H1 (cell line): ENCODE results near the gene UBD. TPM values are rescaled to one million over a fixed set of nuclear protein-coding genes. Genes with fewer than 3 reads are reported as not detected.

Experiments used
- CTCF ChIA-PET: fragments of 300-600 bp; sonication (Branson Sonifier 250); formaldehyde crosslinking; loops from one replicate; lab custom pipeline; 2021; ENCODE audit not compliant: partially characterized antibody; lab: Charles Lee
- POLR2A ChIA-PET: fragments of 300-600 bp; sonication (Branson Sonifier 250); formaldehyde crosslinking; loops from one replicate; lab custom pipeline; 2021; ENCODE audit warnings: inconsistent platforms; ENCODE audit not compliant: partially characterized antibody; lab: Charles Lee
- DNase-seq, 2 experiments: peaks; one replicate each; pipeline versions ENCODE4 v3.0.0 to v3.0.0-alpha.2; 2010 to 2022; ENCODE audit warnings: low spot score in 2 of 2, low read depth in 1 of 2, mixed read lengths in 1 of 2
- FAIRE-seq: peaks from 2 replicates; lab custom pipeline; 2011; peaks lifted over from hg19 to GRCh38; lab: Jason Lieb, UNC
- H2AFZ ChIP-seq: 2 replicates; pipeline ENCODE4 v1.8.1; 2012; ENCODE audit warnings: low read length, inconsistent platforms
- H2AK5ac ChIP-seq: 2 replicates; pipeline ENCODE4 v1.6.1; 2013; ENCODE audit warnings: low read depth, low read length
- H2BK120ac ChIP-seq: replicated peaks from 2 replicates; pipeline ENCODE3; 2013; ENCODE audit warnings: low read depth, low read length, inconsistent platforms
- H2BK12ac ChIP-seq: 2 replicates; pipeline ENCODE4 v1.6.1; 2013; ENCODE audit warnings: low read depth, low read length
- H2BK15ac ChIP-seq: 2 replicates; pipeline ENCODE4 v1.6.1; 2013; ENCODE audit warnings: low read length
- H2BK20ac ChIP-seq: 2 replicates; pipeline ENCODE4 v1.6.1; 2013; ENCODE audit warnings: low read length
- H2BK5ac ChIP-seq: 2 replicates; pipeline ENCODE4 v1.6.1; 2013; ENCODE audit warnings: low read depth, low read length
- H3K14ac ChIP-seq: 2 replicates; pipeline ENCODE4 v1.6.1; 2013; ENCODE audit warnings: inconsistent platforms; ENCODE audit not compliant: insufficient read length
- H3K18ac ChIP-seq: 2 replicates; pipeline ENCODE4 v1.6.1; 2013; ENCODE audit warnings: low read length; ENCODE audit errors: extremely low read depth
- H3K23ac ChIP-seq: 2 replicates; pipeline ENCODE4 v1.6.1; 2013; ENCODE audit warnings: inconsistent platforms; ENCODE audit not compliant: insufficient read length
- H3K23me2 ChIP-seq: 2 replicates; pipeline ENCODE4 v1.6.1; 2013; ENCODE audit warnings: low read depth, low read length
- H3K27ac ChIP-seq: 2 replicates; pipeline ENCODE4 v1.6.1; 2011; ENCODE audit warnings: low read depth, low read length, inconsistent platforms
- H3K27me3 ChIP-seq, 4 experiments: replicated peaks in 1 of 4; 1 replicate in 1 of 4; 2 replicates in 3 of 4; pipeline versions ENCODE4 v1.6.1 to v1.8.1; 2011 to 2013; ENCODE audit warnings: low read length in 3 of 4, mild to moderate bottlenecking in 3 of 4, inconsistent platforms in 2 of 4, mixed read lengths in 2 of 4, moderate library complexity in 1 of 4; ENCODE audit not compliant: control insufficient read depth in 3 of 4, insufficient read depth in 3 of 4; ENCODE audit errors: extremely low read depth in 1 of 4
- H3K36me3 ChIP-seq, 4 experiments: 2 replicates each; pipeline versions ENCODE4 v1.6.1 to v1.8.1; 2011 to 2013; ENCODE audit warnings: mild to moderate bottlenecking in 4 of 4, low read length in 3 of 4, moderate library complexity in 2 of 4, control low read depth in 1 of 4, inconsistent platforms in 1 of 4; ENCODE audit not compliant: insufficient read depth in 4 of 4, control insufficient read depth in 2 of 4
- H3K4ac ChIP-seq: replicated peaks from 2 replicates; pipeline ENCODE3; 2013; ENCODE audit warnings: low read length, low read depth, mixed read lengths, inconsistent platforms; ENCODE audit not compliant: insufficient read length
- H3K4me1 ChIP-seq, 4 experiments: replicated peaks in 1 of 4; 1 replicate in 1 of 4; 2 replicates in 3 of 4; pipeline versions ENCODE4 v1.6.1 to v1.8.1; 2011 to 2013; ENCODE audit warnings: low read length in 3 of 4, inconsistent platforms in 2 of 4, mixed read lengths in 1 of 4; ENCODE audit not compliant: insufficient read depth in 4 of 4, control insufficient read depth in 3 of 4
- H3K4me2 ChIP-seq, 2 experiments: 2 replicates each; pipeline versions ENCODE4 v1.6.1 to v1.8.1; 2011 to 2013; ENCODE audit warnings: low read depth in 2 of 2, low read length in 2 of 2, control low read depth in 1 of 2, inconsistent platforms in 1 of 2, mild to moderate bottlenecking in 1 of 2; ENCODE audit not compliant: insufficient read depth in 1 of 2
- H3K4me3 ChIP-seq, 4 experiments: fragments of 200-600, 300-600 bp in 1 of 4; sonication (generic), shearing (Covaris generic), sonication (Bioruptor Twin) in 1 of 4; 2 replicates each; pipeline versions ENCODE4 v1.5.1 to v1.8.1; 2011 to 2016; ENCODE audit warnings: low read length in 4 of 4, low read depth in 3 of 4, control low read depth in 2 of 4, inconsistent platforms in 2 of 4, mild to moderate bottlenecking in 2 of 4, mixed read lengths in 1 of 4, moderate library complexity in 1 of 4; ENCODE audit not compliant: insufficient read depth in 2 of 4; ENCODE audit errors: extremely low read depth in 1 of 4
- H3K56ac ChIP-seq: replicated peaks from 2 replicates; pipeline ENCODE3; 2013; ENCODE audit warnings: low read depth, mild to moderate bottlenecking, mixed read lengths, low read length, inconsistent platforms; ENCODE audit not compliant: insufficient read length
- H3K79me1 ChIP-seq: 2 replicates; pipeline ENCODE4 v1.6.1; 2013; ENCODE audit warnings: low read depth, low read length, control low read depth
- H3K79me2 ChIP-seq, 2 experiments: 2 replicates each; pipeline versions ENCODE4 v1.6.1 to v1.8.1; 2012 to 2013; ENCODE audit warnings: low read length in 2 of 2, mild to moderate bottlenecking in 2 of 2, inconsistent platforms in 1 of 2; ENCODE audit not compliant: insufficient read depth in 2 of 2, control insufficient read depth in 1 of 2
- H3K9ac ChIP-seq, 4 experiments: replicated peaks in 1 of 4; 1 replicate in 1 of 4; 2 replicates in 3 of 4; pipeline versions ENCODE4 v1.6.1 to v1.8.1; 2011 to 2013; ENCODE audit warnings: low read depth in 3 of 4, low read length in 3 of 4, control low read depth in 2 of 4, mild to moderate bottlenecking in 2 of 4, moderate library complexity in 2 of 4, inconsistent platforms in 1 of 4; ENCODE audit errors: extremely low read depth in 1 of 4
- H3K9me3 ChIP-seq, 2 experiments: 2 replicates each; pipeline versions ENCODE4 v1.6.1 to v1.8.1; 2012 to 2013; ENCODE audit warnings: mild to moderate bottlenecking in 2 of 2, moderate library complexity in 2 of 2, control low read depth in 1 of 2, inconsistent platforms in 1 of 2, low read depth in 1 of 2, low read length in 1 of 2, mixed read lengths in 1 of 2; ENCODE audit not compliant: insufficient read depth in 2 of 2
- H4K20me1 ChIP-seq, 2 experiments: replicated peaks in 1 of 2; 2 replicates each; pipeline versions ENCODE3 to v1.8.1; 2011 to 2013; ENCODE audit warnings: inconsistent platforms in 2 of 2, low read length in 2 of 2, mild to moderate bottlenecking in 1 of 2; ENCODE audit not compliant: insufficient read depth in 2 of 2, control insufficient read depth in 1 of 2
- H4K5ac ChIP-seq: 2 replicates; pipeline ENCODE4 v1.6.1; 2013; ENCODE audit warnings: low read length, low read depth, mixed read lengths, inconsistent platforms; ENCODE audit not compliant: insufficient read length
- H4K8ac ChIP-seq: 2 replicates; pipeline ENCODE4 v1.8.0; 2013; ENCODE audit warnings: mild to moderate bottlenecking, moderate library complexity, low read length, inconsistent platforms; ENCODE audit not compliant: insufficient read depth; ENCODE audit errors: extremely low read depth
- H4K91ac ChIP-seq: replicated peaks from 2 replicates; pipeline ENCODE3; 2013; ENCODE audit warnings: low read length, mixed read lengths, inconsistent platforms; ENCODE audit not compliant: insufficient read length
- CREB1 ChIP-seq: IDR thresholded peaks from 2 replicates; pipeline ENCODE4 v1.6.1; 2012; ENCODE audit warnings: inconsistent platforms
- EZH2 ChIP-seq: fragments of 200-600 bp; sonication (generic); IDR thresholded peaks from 2 replicates; pipeline ENCODE4 v1.7.1; 2012; ENCODE audit warnings: low read depth, mild to moderate bottlenecking, moderate library complexity, low read length, inconsistent platforms; ENCODE audit not compliant: severe bottlenecking
- HDAC6 ChIP-seq: IDR thresholded peaks from one replicate; pipeline ENCODE4 v1.7.1; 2012; ENCODE audit warnings: low read depth, mild to moderate bottlenecking, inconsistent platforms, low read length, moderate library complexity
- JUN ChIP-seq: IDR thresholded peaks from 2 replicates; pipeline ENCODE4 v1.6.1; 2011; ENCODE audit warnings: low read depth, mild to moderate bottlenecking, improper control_type of control experiment, low read length
- KDM4A ChIP-seq: IDR thresholded peaks from one replicate; pipeline ENCODE4 v1.7.1; 2012; ENCODE audit warnings: low read depth, mild to moderate bottlenecking, moderate library complexity, low read length, inconsistent platforms; ENCODE audit not compliant: severe bottlenecking
- MAFK ChIP-seq: IDR thresholded peaks from 2 replicates; pipeline ENCODE4 v1.6.1; 2012; ENCODE audit warnings: low read depth, mild to moderate bottlenecking, improper control_type of control experiment, low read length
- POLR2AphosphoS5 ChIP-seq: IDR thresholded peaks from 2 replicates; pipeline ENCODE4 v1.6.1; 2011; ENCODE audit warnings: low read depth, low read length
- SIX5 ChIP-seq: IDR thresholded peaks from 2 replicates; pipeline ENCODE4 v1.6.1; 2011; ENCODE audit warnings: mild to moderate bottlenecking, low read depth, low read length
- SRF ChIP-seq: IDR thresholded peaks from 2 replicates; pipeline ENCODE4 v1.6.1; 2011; ENCODE audit warnings: mild to moderate bottlenecking, low read depth, low read length, moderate library complexity
- WGBS, 2 experiments: shearing (Covaris generic) in 1 of 2; methylation state at CpG; one replicate each; pipeline versions ENCODE4 v1.1.6 to v1.1.7; 2013 to 2015; ENCODE audit warnings: low lambda C conversion rate in 2 of 2, mixed read lengths in 2 of 2, inconsistent platforms in 1 of 2, low coverage in 1 of 2, missing lambda C conversion rate in 1 of 2; ENCODE audit not compliant: insufficient replicate concordance in 2 of 2, insufficient coverage in 1 of 2, insufficient read length in 1 of 2; ENCODE audit errors: extremely low coverage in 1 of 2, missing lambda C conversion rate in 1 of 2; 5-methylcytosine and 5-hydroxymethylcytosine counted together
- polyA plus RNA-seq, 7 experiments: library from polyadenylated mRNA; depleted of rRNA in 3 of 7; stranded (reverse) in 5 of 7; unstranded in 2 of 7; fragments of >200 nt in 5 of 7; fragments of 200-250 nt in 2 of 7; gene quantifications; 1 replicate in 5 of 7; 2 replicates in 1 of 7; 4 replicates in 1 of 7; pipeline versions ENCODE4 v1.2.1 to v1.2.3, GENCODE V29; 2011 to 2013; ENCODE audit warnings: missing spikeins in 2 of 7, mixed read lengths in 2 of 7
- total RNA-seq: library from RNA; stranded (reverse); fragmentation: NEBNext Ultra II Directional; extraction: Animal tissue kit (Norgen Biotek cat#: 25700); gene quantifications from 2 replicates; pipeline ENCODE4 v1.2.1, GENCODE V29; 2021

UBD gene
- total and polyA plus RNA-seq, 2 of the 8 experiments (the other 6 are each of a cell fraction or from before 2014, with no cell fraction given): 0.23 TPM; not detected in 1

- Histone ChIP-seq H3K56ac (no peak overlapping the region), H3K18ac (no peak overlapping the region), H2BK20ac (no peak overlapping the region), H3K79me2 (no peaks in the 10 kb centered on the region), H3K4ac (no peak overlapping the region), H3K14ac (no peak overlapping the region), H2AFZ (no peak overlapping the region), H3K4me3 (no peak overlapping the region), H3K79me1 (no peaks in the 10 kb centered on the region), H3K23ac (no peak overlapping the region), H3K27ac (no peak overlapping the region), H3K23me2 (no peaks in the 10 kb centered on the region), H4K5ac (no peak overlapping the region), H3K27me3 (no peaks in the 10 kb centered on the region; a peak in 1 of 7 replicates), H3K36me3 (no peaks in the 10 kb centered on the region), H3K4me2 (no peak overlapping the region), H4K20me1 (no peaks in the 10 kb centered on the region), H3K9ac (no peak overlapping the region), H2BK120ac (no peak overlapping the region), H3K4me1 (no peaks in the 10 kb centered on the region), H2AK5ac (no peak overlapping the region), H2BK5ac (no peak overlapping the region), H4K91ac (no peak overlapping the region), H2BK12ac (no peak overlapping the region), H2BK15ac (no peak overlapping the region), H4K8ac (no peak overlapping the region), H3K9me3 (no peaks in the 10 kb centered on the region)
- ChIA-PET POLR2A (interaction anchor here (0.6 to 1.4 kb wide), 2 partner anchors 9 to 165 kb away, joined by 3 read pairs; no protein-coding TSS in a partner anchor), CTCF (interaction anchor here (0.7 to 2.2 kb wide), 5 partner anchors 9 to 441 kb away, joined by 3 to 8 read pairs (median 4); no protein-coding TSS in a partner anchor)
- TF ChIP-seq EZH2 (no peak), MAFK (no peak), SIX5 (no peak), KDM4A (no peak), CREB1 (no peak), HDAC6 (no peak), SRF (no peak), POLR2AphosphoS5 (no peak), JUN (no peak)
- no peak for DNase-seq
- no peak for FAIRE-seq
- 91% methylated on average over 6 of the region's 6 CpGs; no CpG with 5 or more reads in 1 of the 2 experiments for WGBS, 2 experiments
Observed at GRCh38 chr6:29516108-29516507, 43.4 kb downstream of the UBD start.
